Erythroblast (primary cell): ENCODE data around the gene AQP9.

Experiments
- GATA1 ChIP-seq: IDR thresholded peaks from 2 replicates; pipeline ENCODE4 v1.6.1; 2011; ENCODE audit warnings: low read depth, mild to moderate bottlenecking, control low read depth, low read length, moderate library complexity
- POLR2A ChIP-seq: IDR thresholded peaks from 2 replicates; pipeline ENCODE4 v1.6.1; 2011; ENCODE audit warnings: mild to moderate bottlenecking, low read length

- TF ChIP-seq POLR2A (no peak), GATA1 (no peak)
Measured at GRCh38 chr15:58134886-58135285, 3.3 kb upstream of the AQP9 start.
